ENCODE measurements around the gene LIN9.
A peak's percentile ranks its signal among the peaks of the same experiment; 100 is the strongest.
"Not testable (repeated sequence)": the region's sequence is repeated elsewhere in the genome, so short reads cannot be mapped to it uniquely, and the experiment has no call there.

Gene LIN9

GRCh38 chr1:226253933-226254332 lies 55.0 kb downstream of the LIN9 start:
- Histone ChIP-seq H3K4me3 (ENCODE audit: low read depth, low read length) (no peak overlapping the region), H3K9me3 (ENCODE audit: control insufficient read depth, insufficient read depth, low read length) (no peaks in the 10 kb centered on the region), H3K27me3 (ENCODE audit: control insufficient read depth, insufficient read depth, low read length) (no peaks in the 10 kb centered on the region), H3K36me3 (ENCODE audit: control insufficient read depth, insufficient read depth, low read length) (no peaks in the 10 kb centered on the region), H3K4me1 (ENCODE audit: control insufficient read depth, insufficient read depth, low read length) (no peaks in the 10 kb centered on the region), H3K9ac (ENCODE audit: low read depth, low read length) (no peak overlapping the region)

GRCh38 chr1:226252841-226253240 lies 56.1 kb downstream of the LIN9 start:
- H3K9me3 ChIP-seq (ENCODE audit: control insufficient read depth, insufficient read depth, low read length); H3K9ac ChIP-seq (ENCODE audit: low read depth, low read length); H3K27me3 ChIP-seq (ENCODE audit: control insufficient read depth, insufficient read depth, low read length); H3K4me1 ChIP-seq (ENCODE audit: control insufficient read depth, insufficient read depth, low read length); H3K4me3 ChIP-seq (ENCODE audit: low read depth, low read length); H3K36me3 ChIP-seq (ENCODE audit: control insufficient read depth, insufficient read depth, low read length): not testable (repeated sequence)

GRCh38 chr1:226250511-226250910 lies 58.5 kb downstream of the LIN9 start:
- Histone ChIP-seq H3K4me1 (ENCODE audit: control insufficient read depth, insufficient read depth, low read length) (no peaks in the 10 kb centered on the region), H3K27me3 (ENCODE audit: control insufficient read depth, insufficient read depth, low read length) (no peaks in the 10 kb centered on the region), H3K9me3 (ENCODE audit: control insufficient read depth, insufficient read depth, low read length) (no peaks in the 10 kb centered on the region), H3K36me3 (ENCODE audit: control insufficient read depth, insufficient read depth, low read length) (no peaks in the 10 kb centered on the region), H3K4me3 (ENCODE audit: low read depth, low read length) (no peak overlapping the region), H3K9ac (ENCODE audit: low read depth, low read length) (no peak overlapping the region)

- Histone ChIP-seq H3K36me3 (ENCODE audit: control insufficient read depth, insufficient read depth, low read length) (no peaks in the 10 kb centered on the region), H3K27me3 (ENCODE audit: control insufficient read depth, insufficient read depth, low read length) (no peaks in the 10 kb centered on the region), H3K9ac (ENCODE audit: low read depth, low read length) (no peak overlapping the region), H3K4me1 (ENCODE audit: control insufficient read depth, insufficient read depth, low read length) (no peaks in the 10 kb centered on the region), H3K4me3 (ENCODE audit: low read depth, low read length) (no peak overlapping the region), H3K9me3 (ENCODE audit: control insufficient read depth, insufficient read depth, low read length) (no peaks in the 10 kb centered on the region)
Observed at GRCh38 chr1:226248796-226249195, 60.2 kb downstream of the LIN9 start.

GRCh38 chr1:226248091-226248490 lies 60.9 kb downstream of the LIN9 start:
- no peak overlapping the region for H3K9ac ChIP-seq (ENCODE audit: low read depth, low read length)
- no peaks in the 10 kb centered on the region for H3K27me3 ChIP-seq (ENCODE audit: control insufficient read depth, insufficient read depth, low read length)
- H3K4me1 ChIP-seq (ENCODE audit: control insufficient read depth, insufficient read depth, low read length): no peaks in the 10 kb centered on the region
- no peaks in the 10 kb centered on the region for H3K36me3 ChIP-seq (ENCODE audit: control insufficient read depth, insufficient read depth, low read length)
- H3K9me3 ChIP-seq (ENCODE audit: control insufficient read depth, insufficient read depth, low read length): no peaks in the 10 kb centered on the region
- H3K4me3 ChIP-seq (ENCODE audit: low read depth, low read length): no peak overlapping the region

GRCh38 chr1:226239421-226239820 lies 69.5 kb downstream of the LIN9 start:
- Histone ChIP-seq H3K36me3 (ENCODE audit: control insufficient read depth, insufficient read depth, low read length) (no peaks in the 10 kb centered on the region), H3K9ac (ENCODE audit: low read depth, low read length) (no peak overlapping the region), H3K9me3 (ENCODE audit: control insufficient read depth, insufficient read depth, low read length) (no peaks in the 10 kb centered on the region), H3K4me1 (ENCODE audit: control insufficient read depth, insufficient read depth, low read length) (no peaks in the 10 kb centered on the region), H3K4me3 (ENCODE audit: low read depth, low read length) (no peak overlapping the region), H3K27me3 (ENCODE audit: control insufficient read depth, insufficient read depth, low read length) (no peaks in the 10 kb centered on the region)

GRCh38 chr1:226236826-226237225 lies 72.1 kb downstream of the LIN9 start:
- no peaks in the 10 kb centered on the region for H3K36me3 ChIP-seq (ENCODE audit: control insufficient read depth, insufficient read depth, low read length)
- no peak overlapping the region for H3K4me3 ChIP-seq (ENCODE audit: low read depth, low read length)
- no peaks in the 10 kb centered on the region for H3K9me3 ChIP-seq (ENCODE audit: control insufficient read depth, insufficient read depth, low read length)
- no peaks in the 10 kb centered on the region for H3K27me3 ChIP-seq (ENCODE audit: control insufficient read depth, insufficient read depth, low read length)
- no peak overlapping the region for H3K9ac ChIP-seq (ENCODE audit: low read depth, low read length)
- no peaks in the 10 kb centered on the region for H3K4me1 ChIP-seq (ENCODE audit: control insufficient read depth, insufficient read depth, low read length)

GRCh38 chr1:226233806-226234205 lies 75.2 kb downstream of the LIN9 start:
- H3K9me3 ChIP-seq (ENCODE audit: control insufficient read depth, insufficient read depth, low read length): no peaks in the 10 kb centered on the region
- H3K27me3 ChIP-seq (ENCODE audit: control insufficient read depth, insufficient read depth, low read length): no peaks in the 10 kb centered on the region
- no peak overlapping the region for H3K9ac ChIP-seq (ENCODE audit: low read depth, low read length)
- H3K36me3 ChIP-seq (ENCODE audit: control insufficient read depth, insufficient read depth, low read length): no peaks in the 10 kb centered on the region
- no peak overlapping the region for H3K4me3 ChIP-seq (ENCODE audit: low read depth, low read length)
- no peaks in the 10 kb centered on the region for H3K4me1 ChIP-seq (ENCODE audit: control insufficient read depth, insufficient read depth, low read length)

- Histone ChIP-seq H3K4me3 (ENCODE audit: low read depth, low read length) (no peak overlapping the region), H3K4me1 (ENCODE audit: control insufficient read depth, insufficient read depth, low read length) (no peaks in the 10 kb centered on the region), H3K36me3 (ENCODE audit: control insufficient read depth, insufficient read depth, low read length) (no peaks in the 10 kb centered on the region), H3K27me3 (ENCODE audit: control insufficient read depth, insufficient read depth, low read length) (no peaks in the 10 kb centered on the region), H3K9ac (ENCODE audit: low read depth, low read length) (no peak overlapping the region), H3K9me3 (ENCODE audit: control insufficient read depth, insufficient read depth, low read length) (no peaks in the 10 kb centered on the region)
Observed at GRCh38 chr1:226233293-226233692, 75.7 kb downstream of the LIN9 start.

- no peaks in the 10 kb centered on the region for H3K9me3 ChIP-seq (ENCODE audit: control insufficient read depth, insufficient read depth, low read length)
- H3K36me3 ChIP-seq (ENCODE audit: control insufficient read depth, insufficient read depth, low read length): no peaks in the 10 kb centered on the region
- H3K4me3 ChIP-seq (ENCODE audit: low read depth, low read length): no peak overlapping the region
Observed at GRCh38 chr1:226226601-226227000, 82.4 kb downstream of the LIN9 start.

GRCh38 chr1:226223786-226224244 lies 85.1 kb downstream of the LIN9 start:
- Histone ChIP-seq H3K4me1 (ENCODE audit: control insufficient read depth, insufficient read depth, low read length) (peaks cover 5% of the 10 kb centered on the region), H3K4me3 (ENCODE audit: low read depth, low read length) (peak overlapping the region; percentile 79), H3K27me3 (ENCODE audit: control insufficient read depth, insufficient read depth, low read length) (peaks cover 24% of the 10 kb centered on the region), H3K36me3 (ENCODE audit: control insufficient read depth, insufficient read depth, low read length) (no peaks in the 10 kb centered on the region), H3K9me3 (ENCODE audit: control insufficient read depth, insufficient read depth, low read length) (no peaks in the 10 kb centered on the region), H3K9ac (ENCODE audit: low read depth, low read length) (peak overlapping the region; percentile 54)

More at GRCh38 chr1:226226601-226227000, 82.4 kb downstream of the LIN9 start:
- no peak overlapping the region for H3K9ac ChIP-seq (ENCODE audit: low read depth, low read length)
- H3K4me1 ChIP-seq (ENCODE audit: control insufficient read depth, insufficient read depth, low read length): no peaks in the 10 kb centered on the region
- H3K27me3 ChIP-seq (ENCODE audit: control insufficient read depth, insufficient read depth, low read length): peaks cover 24% of the 10 kb centered on the region

- Histone ChIP-seq H3K9ac (ENCODE audit: low read depth, low read length) (peak within 1 kb of the TSS; percentile 54), H3K27me3 (ENCODE audit: control insufficient read depth, insufficient read depth, low read length) (peaks cover 24% of the 10 kb centered on the region), H3K9me3 (ENCODE audit: control insufficient read depth, insufficient read depth, low read length) (no peaks in the 10 kb centered on the region), H3K4me3 (ENCODE audit: low read depth, low read length) (peak within 1 kb of the TSS; percentile 79), H3K36me3 (ENCODE audit: control insufficient read depth, insufficient read depth, low read length) (no peaks in the 10 kb centered on the region), H3K4me1 (ENCODE audit: control insufficient read depth, insufficient read depth, low read length) (peaks cover 5% of the 10 kb centered on the region)
Observed at GRCh38 chr1:226223157-226223785, 85.7 kb downstream of the LIN9 start, which contains the start of gene MIXL1. TSS of gene MIXL1 (plus strand) at chr1:226223664. CDS start at chr1:226223682, 18 bp downstream.

Measured in iPS-15b (cell line).